OCI-LY7 (cell line): ENCODE results near the gene NUDT6.

Source experiments
- EZH2phosphoT487 ChIP-seq: fragments of 200-600 bp; sonication (generic); IDR thresholded peaks from 2 replicates; pipeline ENCODE4 v1.6.1; 2018; ENCODE audit warnings: low read depth, borderline replicate concordance, mild to moderate bottlenecking, mixed run types, antibody characterized with exemption, low read length, moderate library complexity, mixed read lengths
- TF ChIP-seq, protein P1 (sequence below): fragments of 200-600 bp; sonication (generic); conservative IDR thresholded peaks from 2 replicates; pipeline ENCODE4 v1.5.1; 2014; ENCODE audit warnings: mild to moderate bottlenecking, antibody characterized with exemption, low read length, moderate library complexity, mixed read lengths

DNA sequence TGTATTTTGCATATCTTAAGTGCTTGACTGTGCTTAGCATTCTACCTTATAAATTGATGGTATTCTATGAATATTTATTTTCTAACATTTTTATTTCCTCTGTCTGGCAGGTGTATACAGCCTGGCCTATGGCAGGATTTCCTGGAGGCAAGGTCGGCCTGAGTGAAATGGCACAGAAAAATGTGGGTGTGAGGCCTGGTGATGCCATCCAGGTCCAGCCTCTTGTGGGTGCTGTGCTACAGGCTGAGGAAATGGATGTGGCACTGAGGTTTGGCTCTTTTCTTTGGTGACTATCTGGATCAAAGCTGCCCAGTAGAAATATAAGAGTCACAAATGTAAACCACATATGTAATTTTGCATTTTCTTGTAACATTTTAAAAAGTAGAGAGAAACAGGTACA is 6.5 kb upstream of the NUDT6 start:
- TF ChIP-seq, protein P1, sequence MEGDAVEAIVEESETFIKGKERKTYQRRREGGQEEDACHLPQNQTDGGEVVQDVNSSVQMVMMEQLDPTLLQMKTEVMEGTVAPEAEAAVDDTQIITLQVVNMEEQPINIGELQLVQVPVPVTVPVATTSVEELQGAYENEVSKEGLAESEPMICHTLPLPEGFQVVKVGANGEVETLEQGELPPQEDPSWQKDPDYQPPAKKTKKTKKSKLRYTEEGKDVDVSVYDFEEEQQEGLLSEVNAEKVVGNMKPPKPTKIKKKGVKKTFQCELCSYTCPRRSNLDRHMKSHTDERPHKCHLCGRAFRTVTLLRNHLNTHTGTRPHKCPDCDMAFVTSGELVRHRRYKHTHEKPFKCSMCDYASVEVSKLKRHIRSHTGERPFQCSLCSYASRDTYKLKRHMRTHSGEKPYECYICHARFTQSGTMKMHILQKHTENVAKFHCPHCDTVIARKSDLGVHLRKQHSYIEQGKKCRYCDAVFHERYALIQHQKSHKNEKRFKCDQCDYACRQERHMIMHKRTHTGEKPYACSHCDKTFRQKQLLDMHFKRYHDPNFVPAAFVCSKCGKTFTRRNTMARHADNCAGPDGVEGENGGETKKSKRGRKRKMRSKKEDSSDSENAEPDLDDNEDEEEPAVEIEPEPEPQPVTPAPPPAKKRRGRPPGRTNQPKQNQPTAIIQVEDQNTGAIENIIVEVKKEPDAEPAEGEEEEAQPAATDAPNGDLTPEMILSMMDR = no peak
- no peak for TF ChIP-seq EZH2phosphoT487
